Esophagus squamous epithelium (tissue), 4 donors: ENCODE data around the gene NUDT22.

Experiments used
- CTCF ChIP-seq, 6 experiments: fragments of 450-650 bp in 4 of 6; fragments of 200-600 bp in 2 of 6; sonication (generic) in 2 of 6; IDR thresholded peaks; one replicate each; pipeline ENCODE4 v1.5.1; 2016 to 2019; ENCODE audit warnings: antibody characterized with exemption in 6 of 6, mild to moderate bottlenecking in 4 of 6, moderate library complexity in 4 of 6
- POLR2A ChIP-seq, 4 donors: fragments of 450-650 bp; IDR thresholded peaks; one replicate each; pipeline ENCODE4 v1.6.1; 2017; ENCODE audit warnings: antibody characterized with exemption in 4 of 4, mild to moderate bottlenecking in 4 of 4, moderate library complexity in 3 of 4

GRCh38 chr11:64266339-64266738 is 40.3 kb downstream of the NUDT22 start:
- TF ChIP-seq CTCF (IDR thresholded peaks at IDR 0.05) (no peak), POLR2A (IDR thresholded peaks at IDR 0.05) (no peak)
